OCI-M2 (cell line): ENCODE measurements around the gene ELMOD3.
"Not testable (repeated sequence)": the region's sequence is repeated elsewhere in the genome, so short reads cannot be mapped to it uniquely, and the experiment has no call there.

Experiments used
- DNase-seq: peaks from one replicate; lab custom pipeline; 2025; ENCODE audit not compliant: unreplicated experiment; lab: John Stamatoyannopoulos, UW

Gene ELMOD3

GRCh38 chr2:85329181-85329651, 25.4 kb upstream of the ELMOD3 start:
- DNase-seq, result no peak

GRCh38 chr2:85329701-85330100, 24.9 kb upstream of the ELMOD3 start:
- DNase-seq, result not testable (repeated sequence)

GRCh38 chr2:85330839-85331636, 23.5 kb upstream of the ELMOD3 start:
- DNase-seq, result no peak

- DNase-seq, result not testable (repeated sequence)
These were observed 20.7 kb upstream of the ELMOD3 start for GRCh38 chr2:85333877-85334276.

GRCh38 chr2:85334928-85335327, 19.6 kb upstream of the ELMOD3 start:
- DNase-seq, result no peak

GRCh38 chr2:85340034-85340892, 14.3 kb upstream of the ELMOD3 start:
- DNase-seq, result no peak

- DNase-seq, result no peak
These were observed 13.1 kb upstream of the ELMOD3 start for GRCh38 chr2:85341269-85342029.

GRCh38 chr2:85342156-85342555, 12.4 kb upstream of the ELMOD3 start:
- DNase-seq, result no peak

GRCh38 chr2:85343207-85343895, 11.2 kb upstream of the ELMOD3 start:
- not testable (repeated sequence) for DNase-seq

- no peak for DNase-seq
These were observed 10.1 kb upstream of the ELMOD3 start for GRCh38 chr2:85344356-85344954.

GRCh38 chr2:85347599-85347998, 7.0 kb upstream of the ELMOD3 start:
- no peak for DNase-seq

GRCh38 chr2:85353876-85354285, 688 bp upstream of the ELMOD3 start:
- DNase-seq, result no peak

GRCh38 chr2:85355073-85355410, 473 bp downstream of the ELMOD3 start:
- no peak for DNase-seq

- DNase-seq, result no peak
These were observed 952 bp downstream of the ELMOD3 start for GRCh38 chr2:85355521-85355920.

GRCh38 chr2:85356186-85356585, 1.6 kb downstream of the ELMOD3 start:
- DNase-seq, result no peak

- no peak for DNase-seq
These were observed 3.2 kb downstream of the ELMOD3 start for GRCh38 chr2:85357736-85358135.

GRCh38 chr2:85362653-85363387, 8.3 kb downstream of the ELMOD3 start:
- not testable (repeated sequence) for DNase-seq

GRCh38 chr2:85367180-85367579, 12.6 kb downstream of the ELMOD3 start:
- DNase-seq, result no peak

- no peak for DNase-seq
These were observed 14.4 kb downstream of the ELMOD3 start for GRCh38 chr2:85368921-85369320.

GRCh38 chr2:85369500-85369899, 14.9 kb downstream of the ELMOD3 start:
- no peak for DNase-seq
